Smooth muscle cell (in vitro differentiated cells): ENCODE data around the gene STK17A. TPM values are rescaled to one million over a fixed set of nuclear protein-coding genes. Genes with fewer than 3 reads are reported as not detected.

Source experiments
- DNase-seq: peaks from one replicate; lab custom pipeline; 2025; ENCODE audit not compliant: unreplicated experiment; lab: John Stamatoyannopoulos, UW
- H2AFZ ChIP-seq: fragments of 200-600 bp; sonication (generic); 2 replicates; pipeline ENCODE4 v1.6.0; 2016; ENCODE audit warnings: antibody characterized with exemption, low read depth, mild to moderate bottlenecking
- H3F3A ChIP-seq: fragments of 200-600 bp; sonication (generic); 2 replicates; pipeline ENCODE4 v1.6.0; 2017; ENCODE audit warnings: antibody characterized with exemption, low read depth
- H3K27ac ChIP-seq: fragments of 200-600 bp; sonication (generic); 2 replicates; pipeline ENCODE4 v1.5.1; 2016; ENCODE audit warnings: low read depth, mild to moderate bottlenecking
- H3K27me3 ChIP-seq: fragments of 200-600 bp; sonication (generic); 2 replicates; pipeline ENCODE4 v1.6.1; 2016; ENCODE audit warnings: low read depth, mild to moderate bottlenecking
- H3K36me3 ChIP-seq: fragments of 200-600 bp; sonication (generic); 2 replicates; pipeline ENCODE4 v1.5.1; 2016; ENCODE audit warnings: low read depth
- H3K4me1 ChIP-seq: fragments of 200-600 bp; sonication (generic); 2 replicates; pipeline ENCODE4 v1.5.1; 2016; ENCODE audit warnings: low read depth
- H3K4me2 ChIP-seq: fragments of 200-600 bp; sonication (generic); 2 replicates; pipeline ENCODE4 v1.6.0; 2016; ENCODE audit warnings: mild to moderate bottlenecking
- H3K4me3 ChIP-seq: fragments of 200-600 bp; sonication (generic); 2 replicates; pipeline ENCODE4 v1.5.1; 2016; ENCODE audit warnings: mild to moderate bottlenecking
- H3K79me2 ChIP-seq: fragments of 200-600 bp; sonication (generic); 2 replicates; pipeline ENCODE4 v1.6.0; 2016; ENCODE audit warnings: low read depth, mild to moderate bottlenecking
- H3K9ac ChIP-seq: fragments of 200-600 bp; sonication (generic); 2 replicates; pipeline ENCODE4 v1.6.0; 2016; ENCODE audit warnings: low read depth
- H3K9me3 ChIP-seq: fragments of 200-600 bp; sonication (generic); replicated peaks from 2 replicates; pipeline ENCODE4 v1.5.1; 2016; ENCODE audit warnings: low read depth
- H4K20me1 ChIP-seq: fragments of 200-600 bp; sonication (generic); 2 replicates; pipeline ENCODE4 v1.6.0; 2016; ENCODE audit warnings: low read depth
- WGBS: methylation state at CpG from one replicate; pipeline ENCODE4 v1.1.7; 2016; ENCODE audit warnings: low lambda C conversion rate; 5-methylcytosine and 5-hydroxymethylcytosine counted together
- polyA plus RNA-seq: library from polyadenylated mRNA; unstranded; fragments of >200 nt; fragmentation: Nextera tagmentation; extraction: Ambion mirVana; gene quantifications from 2 replicates; pipeline ENCODE4 v1.2.1, GENCODE V29; 2016
- total RNA-seq: library from RNA; depleted of rRNA; stranded (reverse); fragments of >200 nt; gene quantifications from 2 replicates; pipeline ENCODE4 v1.2.3, GENCODE V29; 2014
- TF ChIP-seq, protein P1 (sequence below): fragments of 200-600 bp; sonication (generic); IDR thresholded peaks from 2 replicates; pipeline ENCODE4 v1.5.1; 2017; ENCODE audit warnings: borderline replicate concordance, mild to moderate bottlenecking, antibody characterized with exemption; ENCODE audit not compliant: insufficient read depth, poor library complexity, severe bottlenecking

STK17A gene
- total and polyA plus RNA-seq, 2 experiments from 2014 or later: 21.0 to 28.2 TPM

DNA sequence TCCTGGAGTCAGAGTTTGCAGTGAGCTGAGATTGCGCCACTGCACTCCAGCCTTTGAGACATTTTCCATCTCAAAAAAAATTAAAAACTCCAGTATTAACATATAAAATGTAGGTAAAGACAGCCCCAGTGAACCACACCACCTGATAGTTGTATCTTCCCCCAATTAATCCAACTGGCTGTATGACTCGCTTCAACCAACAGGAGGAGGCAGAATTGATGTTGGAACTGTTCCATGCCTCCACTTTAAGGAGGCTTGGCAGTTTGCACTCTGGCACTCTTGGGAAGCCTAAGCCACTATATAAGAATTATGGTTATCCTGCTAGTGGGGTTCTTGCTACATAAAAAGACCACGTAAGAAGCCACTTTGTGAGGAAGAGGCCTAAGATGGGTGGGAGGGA is 72.7 kb downstream of the STK17A start:
- 98% methylated on average over 3 of the region's 3 CpGs for WGBS
- Histone ChIP-seq H2AFZ (no peak overlapping the region), H3K9ac (no peak overlapping the region), H3K4me2 (no peak overlapping the region), H3K4me1 (peaks cover 7% of the 10 kb centered on the region), H3K27me3 (no peaks in the 10 kb centered on the region), H3K9me3 (no peaks in the 10 kb centered on the region), H3K79me2 (peaks cover 43% of the 10 kb centered on the region), H3F3A (no peaks in the 10 kb centered on the region), H3K27ac (no peak overlapping the region), H4K20me1 (peaks cover 5% of the 10 kb centered on the region), H3K36me3 (no peaks in the 10 kb centered on the region), H3K4me3 (no peak overlapping the region)
- TF ChIP-seq, protein P1, sequence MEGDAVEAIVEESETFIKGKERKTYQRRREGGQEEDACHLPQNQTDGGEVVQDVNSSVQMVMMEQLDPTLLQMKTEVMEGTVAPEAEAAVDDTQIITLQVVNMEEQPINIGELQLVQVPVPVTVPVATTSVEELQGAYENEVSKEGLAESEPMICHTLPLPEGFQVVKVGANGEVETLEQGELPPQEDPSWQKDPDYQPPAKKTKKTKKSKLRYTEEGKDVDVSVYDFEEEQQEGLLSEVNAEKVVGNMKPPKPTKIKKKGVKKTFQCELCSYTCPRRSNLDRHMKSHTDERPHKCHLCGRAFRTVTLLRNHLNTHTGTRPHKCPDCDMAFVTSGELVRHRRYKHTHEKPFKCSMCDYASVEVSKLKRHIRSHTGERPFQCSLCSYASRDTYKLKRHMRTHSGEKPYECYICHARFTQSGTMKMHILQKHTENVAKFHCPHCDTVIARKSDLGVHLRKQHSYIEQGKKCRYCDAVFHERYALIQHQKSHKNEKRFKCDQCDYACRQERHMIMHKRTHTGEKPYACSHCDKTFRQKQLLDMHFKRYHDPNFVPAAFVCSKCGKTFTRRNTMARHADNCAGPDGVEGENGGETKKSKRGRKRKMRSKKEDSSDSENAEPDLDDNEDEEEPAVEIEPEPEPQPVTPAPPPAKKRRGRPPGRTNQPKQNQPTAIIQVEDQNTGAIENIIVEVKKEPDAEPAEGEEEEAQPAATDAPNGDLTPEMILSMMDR: no peak
- DNase-seq: no peak

DNA sequence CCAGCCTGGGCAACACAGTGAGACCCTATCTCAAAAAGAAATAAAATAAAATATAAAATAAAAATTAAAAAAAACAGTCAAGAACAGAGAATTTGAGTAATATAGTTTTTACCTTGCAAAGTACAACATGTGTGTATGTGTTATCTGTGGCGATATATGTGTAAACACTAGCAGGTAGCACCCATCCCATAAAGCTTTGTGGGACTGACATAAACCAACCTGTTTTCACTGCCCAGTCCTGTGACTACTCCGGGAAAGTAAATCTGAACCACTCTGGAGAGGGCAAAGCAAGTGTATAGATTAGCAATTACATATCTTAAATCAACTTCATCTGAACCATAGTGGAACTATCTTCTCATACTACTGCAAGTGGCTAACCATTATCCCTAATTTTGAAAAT is 74.1 kb downstream of the STK17A start:
- Histone ChIP-seq H3K4me3 (no peak overlapping the region), H3K4me2 (no peak overlapping the region), H3F3A (no peaks in the 10 kb centered on the region), H3K9me3 (no peaks in the 10 kb centered on the region), H2AFZ (no peak overlapping the region), H3K9ac (no peak overlapping the region), H3K79me2 (peaks cover 43% of the 10 kb centered on the region), H4K20me1 (peaks cover 5% of the 10 kb centered on the region), H3K27me3 (no peaks in the 10 kb centered on the region), H3K4me1 (no peaks in the 10 kb centered on the region), H3K36me3 (no peaks in the 10 kb centered on the region), H3K27ac (no peak overlapping the region)
- TF ChIP-seq, protein P1: no peak
- WGBS: 99% methylated on average over 2 of the region's 2 CpGs
- DNase-seq: no peak

DNA sequence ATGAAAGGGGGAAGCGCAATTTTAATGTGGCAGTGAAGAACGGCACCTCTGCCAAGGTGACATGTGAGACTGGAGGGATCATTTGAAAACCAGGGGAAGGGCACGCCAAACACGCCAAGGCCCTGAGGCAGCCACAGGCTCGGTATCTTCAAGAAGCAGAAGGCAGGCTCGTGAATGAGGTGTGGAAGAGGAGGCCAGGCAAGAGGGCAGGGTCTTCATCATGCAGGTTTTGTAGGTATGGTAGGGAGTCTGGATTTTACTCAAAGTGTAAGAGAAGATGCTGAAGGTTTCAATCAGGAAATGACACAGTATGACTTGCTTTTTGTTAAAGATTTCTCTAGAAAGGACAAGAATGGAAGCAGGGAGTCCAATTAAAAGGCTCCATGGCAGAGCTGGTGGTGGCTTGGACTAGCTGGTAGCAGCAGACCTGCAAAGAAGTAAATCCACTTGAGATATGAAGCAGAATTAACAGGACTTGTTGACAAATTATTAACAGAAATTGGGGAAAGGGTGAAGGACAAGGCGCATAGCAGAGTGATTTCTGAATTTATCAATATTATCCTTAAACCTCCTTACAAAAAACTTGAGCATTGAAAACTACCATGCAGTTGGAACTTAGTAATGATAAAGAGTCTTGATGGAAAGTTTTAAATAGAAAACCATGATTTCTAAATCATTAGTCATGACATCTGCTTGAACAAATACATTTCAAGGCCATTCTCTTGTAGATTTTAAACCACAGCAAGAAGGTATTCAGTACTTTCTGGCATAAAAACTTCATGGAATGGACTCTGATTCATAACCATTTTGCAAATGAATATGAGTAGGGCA is 76.0 kb downstream of the STK17A start:
- no peaks in the 10 kb centered on the region for H3F3A ChIP-seq
- TF ChIP-seq, protein P1: no peak
- no peak overlapping the region for H2AFZ ChIP-seq
- H3K79me2 ChIP-seq: peaks cover 36% of the 10 kb centered on the region
- H3K4me3 ChIP-seq: no peak overlapping the region
- no peaks in the 10 kb centered on the region for H3K36me3 ChIP-seq
- H3K9ac ChIP-seq: no peak overlapping the region
- H3K4me1 ChIP-seq: no peaks in the 10 kb centered on the region
- H3K4me2 ChIP-seq: peak overlapping the region; percentile 13
- no peaks in the 10 kb centered on the region for H3K27me3 ChIP-seq
- H4K20me1 ChIP-seq: peaks cover 5% of the 10 kb centered on the region
- no peaks in the 10 kb centered on the region for H3K9me3 ChIP-seq
- 94% methylated on average over 7 of the region's 7 CpGs for WGBS
- peak overlapping the region; percentile 48 for H3K27ac ChIP-seq
- no peak for DNase-seq

DNA sequence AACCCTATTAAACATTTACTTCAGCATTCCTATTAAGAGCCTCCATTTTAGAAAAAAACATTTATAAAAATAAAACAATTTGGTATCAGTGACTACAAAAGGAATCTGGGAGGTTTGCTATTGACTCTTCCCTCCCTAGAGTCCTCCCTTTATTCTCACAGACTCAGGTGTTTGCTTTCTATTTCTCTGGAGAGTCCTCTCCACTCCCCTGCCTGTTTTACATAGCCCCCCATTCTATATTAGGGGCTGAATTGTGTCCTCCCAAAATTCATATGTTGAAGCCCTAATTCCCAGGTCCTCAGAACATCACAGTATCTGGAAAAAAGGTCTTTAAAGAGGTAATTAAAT is 76.6 kb downstream of the STK17A start:
- no peaks in the 10 kb centered on the region for H3F3A ChIP-seq
- peak overlapping the region; percentile 48 for H3K27ac ChIP-seq
- no peaks in the 10 kb centered on the region for H3K4me1 ChIP-seq
- H4K20me1 ChIP-seq: peaks cover 5% of the 10 kb centered on the region
- no peak for DNase-seq
- no peaks in the 10 kb centered on the region for H3K36me3 ChIP-seq
- H3K4me2 ChIP-seq: peak overlapping the region; percentile 13
- peaks cover 37% of the 10 kb centered on the region for H3K79me2 ChIP-seq
- H2AFZ ChIP-seq: no peak overlapping the region
- no peaks in the 10 kb centered on the region for H3K9me3 ChIP-seq
- TF ChIP-seq, protein P1: no peak
- H3K27me3 ChIP-seq: no peaks in the 10 kb centered on the region
- H3K4me3 ChIP-seq: no peak overlapping the region
- no peak overlapping the region for H3K9ac ChIP-seq
